NCI-H446 treated with DMSO at 0.1 percent for 48 hours (cell line): Measurements from ENCODE around the gene CDH22.

Source experiments
- DNase-seq: peaks from one replicate; lab custom pipeline; 2025; lab: John Stamatoyannopoulos, UW

Gene CDH22

DNA sequence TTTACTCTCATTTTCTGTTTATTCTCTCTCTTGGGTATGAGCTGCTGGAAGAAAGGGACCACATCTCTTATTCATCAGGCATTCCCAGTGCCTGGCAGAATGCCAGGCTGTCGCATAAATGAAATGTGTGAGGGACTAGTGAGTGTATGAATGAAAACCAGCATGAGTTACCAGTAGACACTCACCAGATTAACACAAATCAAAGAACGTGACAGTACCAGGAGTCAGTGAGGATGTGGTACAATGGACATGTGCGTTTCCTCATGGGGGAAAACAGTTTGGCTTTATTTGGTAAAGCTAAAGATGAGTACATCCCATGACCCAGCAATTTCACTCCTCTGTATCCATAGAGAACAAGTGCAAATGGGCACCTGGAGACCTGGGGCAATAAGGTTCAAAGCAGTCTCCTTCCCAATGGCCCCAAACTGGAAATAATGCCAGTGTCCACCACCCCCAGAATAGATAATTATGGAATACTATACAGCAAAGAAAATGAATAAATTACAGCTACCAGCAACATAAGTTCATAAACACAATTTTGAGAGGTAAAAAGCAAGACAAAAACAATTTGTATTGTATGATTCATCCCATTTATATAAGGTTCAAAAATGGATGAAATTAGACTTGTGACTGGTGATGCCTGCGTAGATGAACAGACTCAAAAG, 93.3 kb downstream of the CDH22 start:
- no peak for DNase-seq

DNA sequence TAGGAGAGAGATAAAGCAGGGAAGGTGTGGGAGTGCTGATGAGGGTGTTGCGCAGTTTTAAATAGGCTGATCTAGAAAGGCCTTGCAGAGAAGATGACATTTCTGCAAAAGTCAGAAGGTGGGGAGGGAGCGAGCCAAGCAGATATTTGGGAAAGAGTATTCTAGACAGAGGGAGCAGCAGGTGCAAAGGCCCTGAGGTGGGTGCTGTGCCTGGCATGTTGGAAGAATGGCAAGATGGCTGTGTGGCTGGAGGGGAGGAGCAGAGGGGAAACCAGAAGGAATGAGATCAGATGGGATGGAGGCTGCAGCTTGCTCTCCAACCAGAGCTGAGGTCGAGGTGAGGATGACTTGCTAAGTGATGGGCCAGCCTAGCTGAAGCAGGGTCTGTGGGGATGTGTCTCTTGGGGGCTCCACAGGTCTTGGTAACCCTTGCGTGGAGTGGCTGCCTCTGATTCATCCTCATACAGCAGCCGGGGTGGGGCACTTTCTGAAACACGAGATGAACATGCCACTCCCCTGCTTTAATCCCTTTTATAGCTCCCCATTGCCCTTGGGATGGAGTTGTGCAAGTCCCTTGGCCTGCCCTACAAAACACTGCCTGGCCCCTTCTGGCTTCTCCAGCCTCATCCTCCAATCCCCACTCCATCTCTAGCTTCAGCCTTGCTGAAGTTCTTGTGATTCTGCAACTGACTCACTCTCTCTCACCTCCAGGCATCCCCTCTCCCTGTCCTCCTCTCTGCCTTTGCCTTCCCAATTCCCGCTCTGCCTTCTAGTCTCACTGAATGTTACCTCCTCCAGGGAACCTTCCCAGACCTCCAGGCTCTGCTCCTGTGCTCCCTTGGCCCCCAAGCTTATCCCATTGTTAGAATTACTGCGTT, 94.1 kb downstream of the CDH22 start:
- DNase-seq = no peak

DNA sequence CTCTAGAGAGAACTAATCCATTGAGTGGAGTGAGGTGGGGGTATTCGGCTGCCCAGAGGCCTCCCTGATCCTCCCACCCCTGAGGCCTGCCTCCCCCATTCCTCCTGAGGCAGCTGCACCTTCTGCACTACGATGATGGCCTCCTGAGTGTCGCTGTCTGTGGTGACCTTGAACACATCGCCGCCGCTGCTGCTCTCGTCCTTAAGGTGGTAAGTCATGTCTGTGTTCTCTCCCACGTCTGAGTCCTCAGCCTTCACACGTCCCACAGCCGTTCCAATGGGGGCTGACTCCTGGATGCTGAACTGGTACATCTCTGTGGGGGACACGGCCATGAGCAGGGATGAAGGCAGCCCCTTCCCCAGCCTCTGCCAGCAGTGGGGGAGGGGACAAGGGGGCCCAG, 95.4 kb downstream of the CDH22 start:
- no peak for DNase-seq

DNA sequence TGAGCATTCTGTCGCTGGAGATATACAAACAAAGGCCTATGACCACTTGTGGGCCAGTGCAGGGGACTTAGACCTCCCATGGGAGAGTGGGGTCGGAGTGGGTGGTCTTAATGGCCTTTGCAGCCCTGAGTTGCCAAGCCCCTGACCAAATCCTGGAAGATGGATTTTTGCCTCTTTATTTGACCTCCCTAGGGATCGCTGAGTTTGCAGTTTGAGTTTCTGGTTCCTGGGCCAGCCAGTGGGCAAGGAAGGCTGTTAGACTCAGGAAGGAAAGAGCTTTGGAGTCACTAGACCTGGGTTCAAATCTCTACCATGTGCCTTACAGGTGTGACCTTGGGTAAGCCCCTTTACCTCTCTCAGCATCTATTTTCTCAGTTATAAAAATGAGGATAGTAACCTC, 96.0 kb downstream of the CDH22 start:
- no peak for DNase-seq

DNA sequence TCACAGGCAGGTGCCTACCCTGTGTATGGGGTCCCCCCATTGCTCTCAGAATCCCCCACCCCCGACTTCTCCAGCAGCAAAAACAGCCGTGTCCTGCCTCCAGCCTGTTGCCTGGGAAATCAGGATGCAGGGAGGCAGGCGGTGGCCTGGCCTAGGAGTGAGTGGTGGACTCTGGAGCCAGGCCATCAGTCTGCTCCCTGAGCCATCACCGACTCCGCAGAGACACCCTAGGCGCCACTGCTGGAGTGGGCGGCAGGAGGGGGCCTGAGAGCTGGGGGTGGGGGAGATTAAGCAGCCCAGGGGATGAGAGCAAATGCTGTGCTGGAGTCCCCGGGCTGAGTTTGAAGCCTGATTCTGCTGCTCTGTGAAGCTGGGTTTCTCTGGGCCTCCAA, 97.0 kb downstream of the CDH22 start:
- DNase-seq = no peak

GRCh38 chr20:46210672-46211330, 97.5 kb downstream of the CDH22 start:
- DNase-seq = no peak

DNA sequence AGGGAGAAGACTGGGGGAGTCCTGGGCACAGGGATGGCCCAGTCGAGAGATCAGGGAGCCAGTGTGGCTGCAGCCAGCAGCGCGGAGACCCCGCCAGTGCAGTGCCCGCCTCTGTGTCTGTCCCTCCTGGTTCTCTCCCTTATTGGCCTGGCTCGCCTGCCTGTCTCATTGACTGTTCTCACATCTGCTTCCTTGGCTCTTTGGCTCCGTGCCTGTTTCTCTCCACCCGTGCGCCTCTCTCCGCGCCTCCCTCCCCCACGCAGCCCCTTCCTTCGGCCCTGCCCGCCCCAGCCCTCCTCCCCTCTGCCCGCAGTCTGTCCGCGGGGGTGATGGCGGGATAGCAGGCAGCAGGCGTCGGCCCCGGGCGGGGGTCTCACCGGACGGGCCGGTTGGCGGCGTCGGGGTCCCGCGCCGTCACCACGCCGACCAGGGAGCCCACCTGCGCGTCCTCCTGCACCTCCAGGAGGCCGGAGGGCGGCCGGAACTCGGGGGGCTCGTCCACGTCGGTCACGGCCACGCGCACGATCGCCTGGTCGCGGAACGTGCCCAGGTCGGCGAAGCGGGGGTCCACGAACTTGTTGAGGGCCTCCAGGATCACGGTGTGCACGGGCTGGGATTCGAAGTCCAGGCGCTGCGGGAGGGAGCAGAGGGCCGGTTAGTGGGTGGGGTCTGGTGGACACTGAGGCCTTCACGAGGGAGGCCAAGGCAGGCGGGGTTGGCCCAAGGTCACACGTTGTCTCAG, 98.2 kb downstream of the CDH22 start:
- DNase-seq = no peak

DNA sequence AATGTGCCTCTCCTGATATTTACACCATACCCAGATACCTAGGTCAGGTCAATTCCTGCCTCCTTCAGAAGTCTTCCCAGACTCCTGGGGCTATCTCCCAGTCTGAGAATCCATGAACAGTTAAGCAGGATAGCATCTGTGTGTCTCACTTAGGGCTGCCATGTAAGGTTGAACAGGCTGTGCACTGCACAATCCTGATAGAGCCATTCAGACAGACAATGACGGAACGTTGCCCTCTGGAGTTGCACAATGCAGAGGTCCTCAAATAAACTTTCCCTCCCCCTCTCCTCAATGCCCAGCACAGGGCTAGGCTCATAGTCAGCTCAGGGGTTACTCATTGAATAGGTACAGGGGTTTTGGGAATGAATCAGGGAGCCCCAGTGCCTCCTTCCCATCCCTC, 100.5 kb downstream of the CDH22 start:
- DNase-seq = no peak

DNA sequence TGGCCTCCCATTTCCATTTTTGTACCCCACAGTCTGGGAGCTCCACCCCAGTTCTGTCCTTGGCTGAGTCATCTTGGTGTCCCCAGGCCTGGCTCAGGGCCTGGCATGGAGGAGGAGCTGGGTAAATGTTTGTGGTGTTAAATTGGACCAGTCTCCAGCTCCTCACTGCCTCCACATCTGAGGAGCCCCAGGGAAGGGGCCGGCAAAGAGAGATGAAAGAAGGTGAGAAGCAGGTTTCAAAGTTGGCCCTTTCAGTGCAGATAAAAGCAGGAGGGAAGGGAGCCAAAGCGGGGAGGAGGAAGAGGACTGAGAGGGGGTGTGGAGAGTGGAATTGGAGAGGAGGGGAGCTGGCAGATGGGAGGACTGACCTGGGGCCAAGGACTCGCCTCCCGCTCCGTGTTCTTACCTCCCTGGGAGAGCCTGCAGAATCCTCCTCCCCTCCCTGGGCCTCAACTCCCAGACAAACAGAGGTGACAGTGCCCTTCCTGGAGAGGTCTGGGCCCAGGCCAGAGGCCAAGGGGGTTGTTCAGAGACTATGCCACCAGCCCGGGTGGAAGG, 101.2 kb downstream of the CDH22 start:
- DNase-seq = no peak

DNA sequence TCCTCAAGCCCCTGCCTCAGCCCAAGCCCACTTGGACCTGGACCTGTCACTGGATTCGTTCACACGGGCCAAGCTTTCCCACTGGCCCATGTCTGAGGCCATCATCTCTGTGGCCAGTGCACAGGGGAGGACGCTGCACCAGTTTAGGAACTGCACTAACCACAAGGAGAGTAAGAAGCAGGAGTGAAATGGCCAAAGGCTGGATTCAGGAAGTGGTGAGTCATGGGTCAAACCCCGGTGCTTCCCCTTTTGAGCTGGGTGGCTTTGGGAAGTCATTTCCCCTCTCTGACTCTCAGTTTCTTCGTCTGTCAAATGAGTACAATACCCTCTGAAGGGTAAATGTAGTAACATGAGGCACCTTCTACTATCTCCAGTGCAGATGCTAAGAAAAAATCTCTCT, 102.3 kb downstream of the CDH22 start:
- DNase-seq = no peak

- DNase-seq = no peak
Measured at GRCh38 chr20:46205349-46205748, 102.9 kb downstream of the CDH22 start.

DNA sequence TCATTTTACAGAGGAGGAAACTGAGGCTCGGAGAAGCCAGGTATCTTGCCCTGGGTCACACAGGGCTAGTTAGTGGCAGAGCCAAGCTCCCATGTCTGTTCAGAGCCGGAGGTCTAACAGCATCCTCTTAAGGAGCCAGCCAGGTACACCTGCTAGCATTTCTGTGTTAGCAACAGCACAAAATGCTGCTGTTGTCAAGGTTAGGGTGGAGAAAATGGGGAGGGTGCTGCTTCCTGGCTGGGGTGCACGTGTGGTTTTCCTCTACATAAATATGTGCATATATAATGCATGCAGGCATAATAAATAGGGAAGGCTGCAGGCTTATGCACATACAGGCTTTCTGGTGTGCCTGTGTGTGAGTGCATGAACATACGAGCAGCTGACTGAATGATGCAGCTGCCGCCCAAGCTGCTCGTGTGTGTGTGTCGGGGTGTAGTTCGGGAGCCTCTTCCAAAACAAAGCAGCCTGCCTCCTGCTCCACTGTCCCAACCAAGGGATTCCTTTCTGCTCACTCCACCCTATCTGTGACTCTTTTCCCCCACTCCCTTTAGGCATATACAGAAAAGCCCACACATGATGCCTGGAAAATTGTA, 103.6 kb downstream of the CDH22 start:
- DNase-seq = no peak

DNA sequence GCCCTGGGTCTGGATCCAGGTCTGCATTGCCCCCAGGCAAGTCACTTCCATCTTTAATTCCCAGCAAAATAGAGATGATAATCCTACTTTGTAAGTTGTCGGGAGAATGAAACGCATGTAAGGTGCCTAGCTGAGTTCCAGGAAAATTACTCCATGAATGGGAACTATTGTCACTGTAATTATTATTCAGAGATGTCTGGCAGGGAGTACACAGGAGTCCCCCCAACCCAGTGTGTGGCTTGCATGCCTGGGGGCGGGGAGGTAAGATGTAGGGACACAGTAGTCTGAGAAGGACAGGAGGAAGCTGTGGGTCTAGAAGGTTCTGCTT, 104.8 kb downstream of the CDH22 start:
- no peak for DNase-seq

DNA sequence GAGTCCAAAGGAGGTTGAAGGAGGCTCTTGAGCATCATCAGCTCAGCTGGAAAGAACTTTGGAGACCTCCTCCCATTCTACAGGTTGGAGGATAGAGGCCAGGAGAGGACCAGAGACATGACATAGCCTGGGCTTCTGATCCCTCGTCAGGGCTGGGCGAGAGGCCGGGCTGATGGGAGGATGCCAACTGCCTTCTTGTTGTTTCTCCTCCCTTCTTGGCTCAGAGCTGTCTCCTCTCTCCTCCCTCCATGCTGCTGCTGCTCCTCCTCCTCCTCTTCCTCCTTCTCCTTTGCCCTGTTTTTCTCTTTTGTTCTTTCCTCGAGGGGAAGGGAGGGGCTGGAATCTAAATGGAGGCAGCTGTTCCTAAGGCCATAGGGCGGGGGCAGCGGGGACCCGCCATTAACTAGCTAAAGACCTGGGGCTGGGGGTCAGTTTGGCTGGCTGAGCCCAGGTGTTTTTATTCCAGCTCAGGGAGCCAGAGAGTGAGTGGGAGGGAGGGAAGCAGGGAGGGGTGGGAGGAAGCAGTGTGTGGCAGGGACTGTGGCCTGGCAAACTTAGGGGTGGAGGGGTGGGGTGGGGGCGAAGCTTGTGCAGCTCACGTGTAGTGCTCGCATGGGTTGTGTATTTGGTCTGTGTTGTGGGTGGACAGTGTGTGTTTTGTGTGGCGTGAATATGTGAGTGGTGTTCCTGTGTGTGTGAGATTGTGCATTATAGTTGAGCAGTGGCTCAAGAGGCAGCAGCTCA, 105.4 kb downstream of the CDH22 start:
- peak; percentile 5 for DNase-seq

GRCh38 chr20:46200582-46201570, 107.4 kb downstream of the CDH22 start:
- DNase-seq = no peak

DNA sequence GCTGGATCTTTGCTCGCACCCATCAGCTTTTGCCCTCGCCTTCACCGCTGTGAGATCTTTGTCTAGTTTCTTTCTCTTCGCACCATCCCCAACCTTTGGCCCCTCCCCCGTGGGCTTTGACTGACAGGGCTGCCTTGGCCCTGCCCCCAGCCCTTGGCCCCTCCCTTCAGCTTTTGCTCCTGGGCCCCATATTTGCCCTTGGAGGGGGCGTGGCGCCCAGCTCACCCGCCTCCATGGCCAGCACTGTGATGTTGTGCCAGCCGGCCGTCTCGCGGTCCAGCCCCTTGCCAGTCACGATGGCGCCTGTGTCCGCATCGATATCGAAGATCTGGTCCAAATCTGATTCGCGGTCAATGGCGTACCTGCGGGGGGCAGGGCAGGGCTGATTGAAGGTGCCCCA, 109.1 kb downstream of the CDH22 start:
- DNase-seq = no peak

GRCh38 chr20:46196990-46197389, 111.3 kb downstream of the CDH22 start:
- DNase-seq = no peak

DNA sequence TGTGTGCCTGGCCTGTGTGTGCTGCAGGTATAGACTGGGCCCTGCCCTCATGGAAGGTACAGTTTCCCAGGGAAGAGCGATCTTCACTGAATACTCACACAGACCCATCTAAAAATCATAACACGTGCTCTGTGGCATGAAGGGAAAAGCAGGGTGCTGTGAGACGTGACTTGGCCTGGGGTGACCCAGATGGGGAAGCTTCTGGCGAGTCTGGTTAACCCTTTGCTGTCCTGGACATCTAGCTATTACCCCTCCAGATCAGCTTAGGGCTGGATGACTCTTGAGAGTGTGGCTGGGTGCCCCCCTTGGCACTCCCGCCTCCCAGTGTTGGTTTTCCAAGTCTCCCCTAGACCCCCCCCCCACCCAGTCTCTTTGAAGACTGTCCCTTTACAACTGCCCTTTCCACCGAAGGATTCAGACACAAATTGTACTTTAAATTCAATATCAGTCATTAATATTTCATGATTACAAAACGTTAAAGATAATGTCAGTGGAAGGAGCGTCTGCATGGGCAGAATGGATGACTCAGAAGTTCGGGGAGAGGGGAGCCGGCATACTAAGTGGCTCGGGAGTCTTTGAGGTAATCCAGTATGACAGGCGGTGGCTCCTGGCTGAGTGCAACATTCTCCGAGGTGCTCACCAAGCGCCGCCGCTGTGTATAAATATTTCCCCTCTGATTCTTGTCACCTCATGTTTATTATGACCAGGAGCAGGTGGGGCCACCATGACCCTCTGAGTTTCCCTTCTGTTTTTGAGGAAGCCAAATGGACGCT, 112.8 kb downstream of the CDH22 start:
- no peak for DNase-seq

DNA sequence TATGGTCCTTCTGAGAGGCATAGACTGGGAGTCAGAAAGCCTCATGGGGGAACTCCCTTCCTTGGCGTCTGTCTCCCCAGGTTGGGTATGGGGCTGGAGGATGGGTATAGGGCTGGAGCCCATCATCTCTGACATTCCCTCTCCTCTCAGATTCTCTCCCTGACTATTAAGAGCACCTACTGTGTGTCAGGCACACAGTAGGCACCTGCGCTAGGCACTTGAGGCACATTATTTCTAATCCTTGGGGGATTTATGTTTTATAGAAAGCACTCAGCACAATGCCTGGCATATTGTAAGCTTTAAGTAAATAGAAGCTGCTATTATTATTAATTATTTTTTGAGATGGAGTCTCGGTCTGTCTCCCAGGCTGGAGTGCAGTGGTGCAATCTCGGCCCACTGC, 113.9 kb downstream of the CDH22 start:
- no peak for DNase-seq
